Neural cell (in vitro differentiated cells): Measurements from ENCODE around the gene OLFM4. TPM values are rescaled to one million over a fixed set of nuclear protein-coding genes. Genes with fewer than 3 reads are reported as not detected.

Source experiments
- H2AFZ ChIP-seq: fragments of 200-600, 300-800 bp; sonication (generic), shearing (Covaris generic); 2 replicates; pipeline ENCODE4 v1.6.0; 2014; ENCODE audit warnings: low read depth, mild to moderate bottlenecking, antibody characterized with exemption, low read length, moderate library complexity
- H3F3A ChIP-seq: fragments of 200-600 bp; shearing (Covaris generic); 2 replicates; pipeline ENCODE4 v1.6.1; 2016; ENCODE audit warnings: mild to moderate bottlenecking, moderate library complexity, mixed read lengths, antibody characterized with exemption, low read length; ENCODE audit not compliant: insufficient read depth, poor library complexity, severe bottlenecking
- H3K27ac ChIP-seq: fragments of 200-600, 300-800 bp; sonication (generic), shearing (Covaris generic); 2 replicates; pipeline ENCODE4 v1.5.1; 2014; ENCODE audit warnings: mild to moderate bottlenecking, low read length, moderate library complexity
- H3K27me3 ChIP-seq: fragments of 300-800, 200-600 bp; sonication (generic), shearing (Covaris generic); 2 replicates; pipeline ENCODE4 v1.6.0; 2014; ENCODE audit warnings: mild to moderate bottlenecking, low read depth, low read length, moderate library complexity; ENCODE audit not compliant: insufficient read depth
- H3K36me3 ChIP-seq: fragments of 300-800, 200-600 bp; sonication (generic), shearing (Covaris generic); 2 replicates; pipeline ENCODE4 v1.5.1; 2014; ENCODE audit warnings: mild to moderate bottlenecking, antibody characterized with exemption, low read length, moderate library complexity; ENCODE audit not compliant: insufficient read depth
- H3K4me2 ChIP-seq: fragments of 300-800, 200-600 bp; sonication (generic), shearing (Covaris generic); 2 replicates; pipeline ENCODE4 v1.6.0; 2014; ENCODE audit warnings: mild to moderate bottlenecking, low read length
- H3K4me3 ChIP-seq: fragments of 300-800, 200-600 bp; sonication (generic), shearing (Covaris generic); 2 replicates; pipeline ENCODE4 v1.5.1; 2014; ENCODE audit warnings: mild to moderate bottlenecking, low read length, moderate library complexity
- H3K79me2 ChIP-seq: fragments of 200-600 bp; shearing (Covaris generic); replicated peaks from 2 replicates; pipeline ENCODE4 v1.6.0; 2014; ENCODE audit warnings: mild to moderate bottlenecking, low read length, moderate library complexity; ENCODE audit not compliant: insufficient read depth
- H3K9ac ChIP-seq: fragments of 300-800, 200-600 bp; sonication (generic), shearing (Covaris generic); 2 replicates; pipeline ENCODE4 v1.6.1; 2016; ENCODE audit warnings: mild to moderate bottlenecking, low read length, mixed read lengths
- H3K9me2 ChIP-seq: fragments of 200-600 bp; shearing (Covaris generic); 2 replicates; pipeline ENCODE4 v1.6.1; 2016; ENCODE audit warnings: mild to moderate bottlenecking, low read length, mixed read lengths; ENCODE audit not compliant: insufficient read depth
- H3K9me3 ChIP-seq: fragments of 200-600, 300-800 bp; sonication (generic), shearing (Covaris generic); 2 replicates; pipeline ENCODE4 v1.6.1; 2016; ENCODE audit warnings: mild to moderate bottlenecking, mixed run types, low read length, moderate library complexity, mixed read lengths
- H4K20me1 ChIP-seq: fragments of 200-600 bp; shearing (Covaris generic); 2 replicates; pipeline ENCODE4 v1.6.1; 2016; ENCODE audit warnings: mild to moderate bottlenecking, mixed run types; ENCODE audit not compliant: insufficient read depth
- EP300 ChIP-seq: fragments of 450-650 bp; conservative IDR thresholded peaks from 2 replicates; pipeline ENCODE4 v1.6.1; 2014; ENCODE audit warnings: antibody characterized with exemption, mild to moderate bottlenecking, moderate library complexity; ENCODE audit not compliant: poor library complexity, severe bottlenecking
- EZH2 ChIP-seq: fragments of 200-600, 300-800 bp; shearing (Covaris generic), sonication (generic); IDR thresholded peaks from 2 replicates; pipeline ENCODE4 v1.6.1; 2014; ENCODE audit warnings: antibody characterized with exemption, low read length, borderline replicate concordance, mild to moderate bottlenecking; ENCODE audit not compliant: insufficient read depth, poor library complexity, severe bottlenecking
- MXI1 ChIP-seq: fragments of 450-650 bp; conservative IDR thresholded peaks from 2 replicates; pipeline ENCODE4 v1.6.1; 2014; ENCODE audit warnings: antibody characterized with exemption, mild to moderate bottlenecking; ENCODE audit not compliant: poor library complexity, severe bottlenecking
- POLR2AphosphoS5 ChIP-seq: IDR thresholded peaks from 2 replicates; pipeline ENCODE4 v1.6.1; 2012
- RAD21 ChIP-seq: fragments of 450-650 bp; conservative IDR thresholded peaks from 2 replicates; pipeline ENCODE4 v1.6.1; 2014; ENCODE audit warnings: antibody characterized with exemption, mild to moderate bottlenecking, moderate library complexity
- SMC3 ChIP-seq: fragments of 450-650 bp; conservative IDR thresholded peaks from 2 replicates; pipeline ENCODE4 v1.6.1; 2014; ENCODE audit warnings: antibody characterized with exemption, mild to moderate bottlenecking, moderate library complexity; ENCODE audit not compliant: poor library complexity
- TAF1 ChIP-seq: IDR thresholded peaks from 2 replicates; pipeline ENCODE4 v1.6.1; 2012; ENCODE audit warnings: low read depth
- polyA minus RNA-seq: library from RNA; depleted of rRNA, polyadenylated mRNA; stranded (reverse); fragments of >200 nt; gene quantifications from 2 replicates; pipeline ENCODE4 v1.2.3, GENCODE V29; 2014
- polyA plus RNA-seq: library from polyadenylated mRNA; depleted of rRNA; stranded (reverse); fragments of >200 nt; gene quantifications from 2 replicates; pipeline ENCODE4 v1.2.3, GENCODE V29; 2014
- TF ChIP-seq, protein P1 (sequence below): IDR thresholded peaks from 2 replicates; pipeline ENCODE4 v1.6.1; 2012; ENCODE audit warnings: borderline replicate concordance
- TF ChIP-seq, protein P2 (sequence below): fragments of 450-650 bp; IDR thresholded peaks from 2 replicates; pipeline ENCODE4 v1.5.1; 2014; ENCODE audit warnings: antibody characterized with exemption, mild to moderate bottlenecking, moderate library complexity; ENCODE audit not compliant: poor library complexity, severe bottlenecking

OLFM4 gene
- polyA plus RNA-seq (0.46 TPM in 1 of 2 replicates, not detected in the other), polyA minus RNA-seq (0.73 and 0.81 TPM in 2 replicates)

DNA sequence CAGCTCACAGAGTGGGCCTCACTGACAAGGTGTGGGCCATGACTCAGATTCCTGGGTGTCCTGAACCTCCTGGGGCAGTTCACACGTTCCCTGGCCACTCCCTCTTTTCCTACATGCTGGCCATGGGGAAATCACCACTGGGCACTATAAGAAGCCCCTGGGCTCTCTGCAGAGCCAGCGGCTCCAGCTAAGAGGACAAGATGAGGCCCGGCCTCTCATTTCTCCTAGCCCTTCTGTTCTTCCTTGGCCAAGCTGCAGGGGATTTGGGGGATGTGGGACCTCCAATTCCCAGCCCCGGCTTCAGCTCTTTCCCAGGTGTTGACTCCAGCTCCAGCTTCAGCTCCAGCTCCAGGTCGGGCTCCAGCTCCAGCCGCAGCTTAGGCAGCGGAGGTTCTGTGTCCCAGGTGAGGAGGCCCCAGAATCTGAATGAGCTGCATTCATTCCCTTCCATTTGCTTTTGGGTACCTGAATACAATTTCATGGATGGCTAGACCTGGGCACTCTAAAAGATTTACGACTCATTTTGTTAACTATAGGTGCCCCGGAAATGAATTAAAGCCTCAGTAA lies at the start of gene OLFM4:
TSS of gene OLFM4 (plus strand) at position 177 of the 567 bp plus-strand sequence. CDS start at position 201, 24 bp downstream.
- no peak within 1 kb of the TSS for H3K27ac ChIP-seq
- H3K9ac ChIP-seq = no peak within 1 kb of the TSS
- no peak within 1 kb of the TSS for H2AFZ ChIP-seq
- no peak within 1 kb of the TSS for H3K4me3 ChIP-seq
- H3K4me2 ChIP-seq = no peak within 1 kb of the TSS
- no peaks in the 10 kb centered on the region for H3K9me3 ChIP-seq
- H4K20me1 ChIP-seq = no peaks in the 10 kb centered on the region
- TF ChIP-seq, protein P1, sequence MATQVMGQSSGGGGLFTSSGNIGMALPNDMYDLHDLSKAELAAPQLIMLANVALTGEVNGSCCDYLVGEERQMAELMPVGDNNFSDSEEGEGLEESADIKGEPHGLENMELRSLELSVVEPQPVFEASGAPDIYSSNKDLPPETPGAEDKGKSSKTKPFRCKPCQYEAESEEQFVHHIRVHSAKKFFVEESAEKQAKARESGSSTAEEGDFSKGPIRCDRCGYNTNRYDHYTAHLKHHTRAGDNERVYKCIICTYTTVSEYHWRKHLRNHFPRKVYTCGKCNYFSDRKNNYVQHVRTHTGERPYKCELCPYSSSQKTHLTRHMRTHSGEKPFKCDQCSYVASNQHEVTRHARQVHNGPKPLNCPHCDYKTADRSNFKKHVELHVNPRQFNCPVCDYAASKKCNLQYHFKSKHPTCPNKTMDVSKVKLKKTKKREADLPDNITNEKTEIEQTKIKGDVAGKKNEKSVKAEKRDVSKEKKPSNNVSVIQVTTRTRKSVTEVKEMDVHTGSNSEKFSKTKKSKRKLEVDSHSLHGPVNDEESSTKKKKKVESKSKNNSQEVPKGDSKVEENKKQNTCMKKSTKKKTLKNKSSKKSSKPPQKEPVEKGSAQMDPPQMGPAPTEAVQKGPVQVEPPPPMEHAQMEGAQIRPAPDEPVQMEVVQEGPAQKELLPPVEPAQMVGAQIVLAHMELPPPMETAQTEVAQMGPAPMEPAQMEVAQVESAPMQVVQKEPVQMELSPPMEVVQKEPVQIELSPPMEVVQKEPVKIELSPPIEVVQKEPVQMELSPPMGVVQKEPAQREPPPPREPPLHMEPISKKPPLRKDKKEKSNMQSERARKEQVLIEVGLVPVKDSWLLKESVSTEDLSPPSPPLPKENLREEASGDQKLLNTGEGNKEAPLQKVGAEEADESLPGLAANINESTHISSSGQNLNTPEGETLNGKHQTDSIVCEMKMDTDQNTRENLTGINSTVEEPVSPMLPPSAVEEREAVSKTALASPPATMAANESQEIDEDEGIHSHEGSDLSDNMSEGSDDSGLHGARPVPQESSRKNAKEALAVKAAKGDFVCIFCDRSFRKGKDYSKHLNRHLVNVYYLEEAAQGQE = no peak
- no peak for TF ChIP-seq RAD21
- TF ChIP-seq MXI1 = no peak
- TF ChIP-seq SMC3 = no peak
- TF ChIP-seq POLR2AphosphoS5 = no peak
- TF ChIP-seq, protein P2, sequence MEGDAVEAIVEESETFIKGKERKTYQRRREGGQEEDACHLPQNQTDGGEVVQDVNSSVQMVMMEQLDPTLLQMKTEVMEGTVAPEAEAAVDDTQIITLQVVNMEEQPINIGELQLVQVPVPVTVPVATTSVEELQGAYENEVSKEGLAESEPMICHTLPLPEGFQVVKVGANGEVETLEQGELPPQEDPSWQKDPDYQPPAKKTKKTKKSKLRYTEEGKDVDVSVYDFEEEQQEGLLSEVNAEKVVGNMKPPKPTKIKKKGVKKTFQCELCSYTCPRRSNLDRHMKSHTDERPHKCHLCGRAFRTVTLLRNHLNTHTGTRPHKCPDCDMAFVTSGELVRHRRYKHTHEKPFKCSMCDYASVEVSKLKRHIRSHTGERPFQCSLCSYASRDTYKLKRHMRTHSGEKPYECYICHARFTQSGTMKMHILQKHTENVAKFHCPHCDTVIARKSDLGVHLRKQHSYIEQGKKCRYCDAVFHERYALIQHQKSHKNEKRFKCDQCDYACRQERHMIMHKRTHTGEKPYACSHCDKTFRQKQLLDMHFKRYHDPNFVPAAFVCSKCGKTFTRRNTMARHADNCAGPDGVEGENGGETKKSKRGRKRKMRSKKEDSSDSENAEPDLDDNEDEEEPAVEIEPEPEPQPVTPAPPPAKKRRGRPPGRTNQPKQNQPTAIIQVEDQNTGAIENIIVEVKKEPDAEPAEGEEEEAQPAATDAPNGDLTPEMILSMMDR = no peak
- no peak for TF ChIP-seq TAF1
- TF ChIP-seq EZH2 = no peak
- no peak for TF ChIP-seq EP300
- no peaks in the 10 kb centered on the region for H3K9me2 ChIP-seq
- H3F3A ChIP-seq = no peaks in the 10 kb centered on the region
- H3K79me2 ChIP-seq = no peaks in the 10 kb centered on the region
- H3K27me3 ChIP-seq = no peaks in the 10 kb centered on the region
- no peaks in the 10 kb centered on the region for H3K36me3 ChIP-seq

DNA sequence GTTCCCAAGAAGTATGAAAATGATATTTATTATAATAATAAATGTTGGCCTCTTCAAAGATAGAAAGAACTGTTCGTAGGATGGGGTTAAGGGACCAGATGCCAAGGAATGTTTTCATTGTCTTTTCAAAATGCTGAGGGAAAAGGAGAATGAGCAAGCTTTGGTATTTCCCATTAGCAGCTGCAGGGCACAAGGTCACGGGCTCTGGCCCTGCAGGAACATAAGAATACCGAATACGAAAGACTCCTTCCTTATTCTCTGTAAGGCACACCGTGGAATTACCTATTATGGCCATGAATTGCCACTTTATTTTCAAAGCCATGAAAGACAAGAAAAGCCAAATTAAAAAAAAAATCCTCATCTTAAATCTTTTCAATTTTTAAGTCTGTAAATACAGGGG lies 49.6 kb upstream of the OLFM4 start:
- no peak overlapping the region for H3K27ac ChIP-seq
- no peaks in the 10 kb centered on the region for H3K27me3 ChIP-seq
- H3K36me3 ChIP-seq = no peaks in the 10 kb centered on the region
- no peaks in the 10 kb centered on the region for H4K20me1 ChIP-seq
- H3K4me3 ChIP-seq = no peak overlapping the region
- H3K9ac ChIP-seq = no peak overlapping the region
- H3K9me3 ChIP-seq = no peaks in the 10 kb centered on the region
- H3K9me2 ChIP-seq = no peaks in the 10 kb centered on the region
- H3K79me2 ChIP-seq = no peaks in the 10 kb centered on the region
- H3K4me2 ChIP-seq = no peak overlapping the region
- no peak for TF ChIP-seq EZH2
- TF ChIP-seq, protein P1 = no peak
- no peak for TF ChIP-seq MXI1
- TF ChIP-seq POLR2AphosphoS5 = no peak
- TF ChIP-seq RAD21 = no peak
- no peak overlapping the region for H2AFZ ChIP-seq
- no peaks in the 10 kb centered on the region for H3F3A ChIP-seq
